GM12878 (cell line): ENCODE measurements around the gene CCDC134. TPM values are rescaled to one million over a fixed set of nuclear protein-coding genes. Genes with fewer than 3 reads are reported as not detected.

ENCODE experiments used
- ATAC-seq: fragments of 200-7000 bp; cut with Tn5 transposase; 3 replicates; pipeline ENCODE4 v1.9.1; 2020; ENCODE audit warnings: mild to moderate bottlenecking, moderate library complexity
- BruUV-seq: library from RNA; stranded (reverse); fragments of 400-500 nt; replicated peaks from 2 replicates; lab custom pipeline; 2021; lab: Mats Ljungman, UMichigan
- CTCF ChIA-PET: fragments of 300-600 bp; sonication (Branson Sonifier 250); formaldehyde crosslinking; extraction: SDS; loops from one replicate; lab custom pipeline; 2021; ENCODE audit warnings: inconsistent platforms; lab: Yijun Ruan, JAX
- POLR2A ChIA-PET: fragments of 350-600 bp; formaldehyde crosslinking; extraction: SDS; loops from one replicate; lab custom pipeline; 2021; ENCODE audit warnings: inconsistent platforms; lab: Charles Lee
- RAD21 ChIA-PET: fragments of 300-600 bp; sonication (Branson Sonifier 250); formaldehyde crosslinking; loops from one replicate; lab custom pipeline; 2023; ENCODE audit warnings: antibody characterized with exemption; ENCODE audit not compliant: unreplicated experiment; lab: Charles Lee
- SMC1A ChIA-PET: fragments of 300-600 bp; sonication (Branson Sonifier 250); formaldehyde crosslinking; loops from one replicate; lab custom pipeline; 2023; ENCODE audit not compliant: unreplicated experiment, uncharacterized antibody; lab: Charles Lee
- DNase-seq: peaks from one replicate; pipeline ENCODE4 v3.0.0-alpha.2; 2011; ENCODE audit warnings: low read depth, low spot score
- FAIRE-seq: peaks from 3 replicates; lab custom pipeline; 2011; peaks lifted over from hg19 to GRCh38; lab: Jason Lieb, UNC
- H2AFZ ChIP-seq: 2 replicates; pipeline ENCODE4 v1.6.0; 2011; ENCODE audit warnings: low read depth, low read length, control low read depth; ENCODE audit not compliant: control insufficient read depth
- H3K27ac ChIP-seq: 2 replicates; pipeline ENCODE4 v1.5.1; 2011; ENCODE audit warnings: control low read depth; ENCODE audit not compliant: control insufficient read depth, insufficient read depth
- H3K27me3 ChIP-seq, 2 experiments: replicated peaks in 1 of 2; 2 replicates each; pipeline versions ENCODE4 v1.6.0 to v1.6.1; 2011; ENCODE audit warnings: low read length in 1 of 2; ENCODE audit not compliant: control insufficient read depth in 2 of 2, insufficient read depth in 2 of 2
- H3K36me3 ChIP-seq, 2 experiments: 2 replicates each; pipeline ENCODE4 v1.5.1; 2011; ENCODE audit warnings: low read length in 1 of 2; ENCODE audit not compliant: control insufficient read depth in 2 of 2, insufficient read depth in 2 of 2
- H3K4me1 ChIP-seq: 2 replicates; pipeline ENCODE4 v1.6.1; 2011; ENCODE audit warnings: mild to moderate bottlenecking, low read length, moderate library complexity, mixed read lengths; ENCODE audit not compliant: control insufficient read depth, insufficient read depth
- H3K4me2 ChIP-seq: 2 replicates; pipeline ENCODE4 v1.6.0; 2011; ENCODE audit warnings: control low read depth; ENCODE audit not compliant: control insufficient read depth, insufficient read depth
- H3K4me3 ChIP-seq: fragments of 200-600 bp; sonication (generic); 2 replicates; pipeline ENCODE4 v1.5.1; 2016
- H3K79me2 ChIP-seq: 2 replicates; pipeline ENCODE4 v1.6.0; 2011; ENCODE audit warnings: low read length; ENCODE audit not compliant: control insufficient read depth, insufficient read depth
- H3K9ac ChIP-seq: 2 replicates; pipeline ENCODE4 v1.8.0; 2011; ENCODE audit warnings: low read length, control low read depth, mixed read lengths; ENCODE audit not compliant: control insufficient read depth, insufficient read depth
- H3K9me3 ChIP-seq: replicated peaks from 3 replicates; pipeline ENCODE4 v1.5.1; 2011; ENCODE audit warnings: mild to moderate bottlenecking, low read length; ENCODE audit not compliant: control insufficient read depth, insufficient read depth
- H4K20me1 ChIP-seq: 2 replicates; pipeline ENCODE4 v1.6.0; 2011; ENCODE audit not compliant: control insufficient read depth, insufficient read depth
- CREM ChIP-seq: IDR thresholded peaks from 2 replicates; pipeline ENCODE4 v1.6.1; 2014; ENCODE audit warnings: antibody characterized with exemption, low read depth
- CTCF ChIP-seq, 3 experiments: IDR thresholded peaks in 2 of 3; conservative IDR thresholded peaks in 1 of 3; 2 replicates each; pipeline ENCODE4 v1.5.1; 2011; ENCODE audit warnings: low read depth in 3 of 3, low read length in 3 of 3, mild to moderate bottlenecking in 3 of 3, control low read depth in 2 of 3, moderate library complexity in 2 of 3, inconsistent platforms in 1 of 3, mixed read lengths in 1 of 3; ENCODE audit not compliant: control insufficient read depth in 2 of 3, insufficient read depth in 1 of 3; ENCODE audit errors: extremely low read depth in 1 of 3
- DPF2 ChIP-seq: fragments of 450-650 bp; IDR thresholded peaks from 2 replicates; pipeline ENCODE4 v1.6.1; 2017; ENCODE audit warnings: mild to moderate bottlenecking
- E2F4 ChIP-seq: IDR thresholded peaks from 2 replicates; pipeline ENCODE4 v1.6.1; 2012; ENCODE audit warnings: low read depth, low read length, improper control_type of control experiment
- FOXM1 ChIP-seq: IDR thresholded peaks from 2 replicates; pipeline ENCODE4 v1.6.1; 2012; ENCODE audit warnings: low read depth, mild to moderate bottlenecking, inconsistent platforms, low read length, moderate library complexity
- IRF5 ChIP-seq: fragments of 450-650 bp; IDR thresholded peaks from 2 replicates; pipeline ENCODE4 v1.6.1; 2017; ENCODE audit warnings: borderline replicate concordance
- KDM1A ChIP-seq: fragments of 200-600 bp; sonication (generic); IDR thresholded peaks from 2 replicates; pipeline ENCODE4 v1.6.1; 2016; ENCODE audit warnings: borderline replicate concordance
- PAX5 ChIP-seq: IDR thresholded peaks from 2 replicates; pipeline ENCODE4 v1.6.1; 2011; ENCODE audit warnings: low read depth, low read length, borderline replicate concordance
- POLR2A ChIP-seq: IDR thresholded peaks from 2 replicates; pipeline ENCODE4 v1.6.1; 2011; ENCODE audit warnings: low read depth, mild to moderate bottlenecking, low read length
- POLR2AphosphoS2 ChIP-seq: IDR thresholded peaks from 2 replicates; pipeline ENCODE4 v1.6.1; 2011; ENCODE audit warnings: low read depth, mild to moderate bottlenecking, low read length, improper control_type of control experiment, moderate library complexity
- POLR2AphosphoS5 ChIP-seq: IDR thresholded peaks from 2 replicates; pipeline ENCODE4 v1.6.1; 2011; ENCODE audit warnings: mild to moderate bottlenecking, low read length, inconsistent platforms
- RAD21 ChIP-seq: IDR thresholded peaks from 2 replicates; pipeline ENCODE4 v1.6.1; 2011; ENCODE audit warnings: mild to moderate bottlenecking, low read depth, low read length, moderate library complexity; ENCODE audit not compliant: insufficient read depth
- SMAD1 ChIP-seq: fragments of 450-650 bp; IDR thresholded peaks from 2 replicates; pipeline ENCODE4 v1.6.1; 2018; ENCODE audit warnings: mild to moderate bottlenecking, low read depth; ENCODE audit not compliant: partially characterized antibody
- SMARCA5 ChIP-seq: fragments of 450-650 bp; IDR thresholded peaks from 2 replicates; pipeline ENCODE4 v1.6.1; 2017; ENCODE audit warnings: mild to moderate bottlenecking
- SPI1 ChIP-seq: IDR thresholded peaks from 2 replicates; pipeline ENCODE4 v1.6.1; 2011; ENCODE audit warnings: low read depth, mild to moderate bottlenecking, low read length, moderate library complexity, borderline replicate concordance; ENCODE audit not compliant: insufficient read depth
- TARDBP ChIP-seq: IDR thresholded peaks from 2 replicates; pipeline ENCODE4 v1.6.1; 2016; ENCODE audit warnings: borderline replicate concordance
- ZNF217 ChIP-seq: fragments of 450-650 bp; IDR thresholded peaks from 2 replicates; pipeline ENCODE4 v1.6.1; 2017; ENCODE audit warnings: antibody characterized with exemption, mild to moderate bottlenecking
- ZNF274 ChIP-seq: IDR thresholded peaks from one replicate; pipeline ENCODE4 v1.8.0; 2011; ENCODE audit not compliant: insufficient read length, insufficient read depth
- WGBS: methylation state at CpG from one replicate; pipeline ENCODE4 v1.1.6; 2016; ENCODE audit warnings: low lambda C conversion rate; ENCODE audit not compliant: insufficient replicate concordance, insufficient coverage; ENCODE audit errors: missing lambda C conversion rate; 5-methylcytosine and 5-hydroxymethylcytosine counted together
- in situ Hi-C: fragments of 300-500 bp; cut with MboI; formaldehyde crosslinking; loops from 9 replicates; pipeline ENCODE4 v1.14.3; 2018; ENCODE audit warnings: mixed read lengths
- intact Hi-C: fragments of 100-400 bp; cut with micrococcal nuclease; formaldehyde crosslinking; loops from one replicate; pipeline ENCODE4 v1.14.2; 2022; ENCODE audit not compliant: unreplicated experiment
- polyA plus RNA-seq, 11 experiments: library from polyadenylated mRNA; depleted of rRNA in 4 of 11; unstranded in 6 of 11; stranded (reverse) in 5 of 11; fragments of >200 nt; fragmentation: Nextera tagmentation in 4 of 11; fragmentation: Illumina TruSeq in 1 of 11; extraction: Ambion mirVana in 4 of 11; extraction: Trizol in 1 of 11; gene quantifications; 1 replicate in 1 of 11; 2 replicates in 10 of 11; pipeline versions ENCODE4 v1.2.1 to v1.2.3, GENCODE V29; 2011 to 2016; ENCODE audit warnings: inconsistent platforms in 2 of 11, missing spikeins in 2 of 11, low read depth in 1 of 11
- total RNA-seq, 4 experiments: library from RNA; depleted of rRNA in 3 of 4; stranded (reverse); fragments of >200 nt in 3 of 4; fragmentation: Illumina TruSeq in 1 of 4; extraction: Trizol in 1 of 4; gene quantifications; 2 replicates each; pipeline versions ENCODE4 v1.2.1 to v1.2.3, GENCODE V29; 2013 to 2021

CCDC134 gene
- total and polyA plus RNA-seq, 10 of the 15 experiments (the other 5 are each of a cell fraction or from before 2014, with no cell fraction given): 0.35 to 19.3 (median 11.8) TPM

- TF ChIP-seq SPI1: no peak
- no peak for TF ChIP-seq POLR2AphosphoS2
- no peak for TF ChIP-seq SMARCA5
- no peak for TF ChIP-seq FOXM1
- TF ChIP-seq IRF5: no peak
- no peak for TF ChIP-seq POLR2A
These were observed 73.6 kb downstream of the CCDC134 start (continued) for GRCh38 chr22:41874090-41874489.

- H3K36me3 ChIP-seq: peaks cover 33 to 47% of the 10 kb centered on the region in 2 experiments
- FAIRE-seq: no peak
- H4K20me1 ChIP-seq: no peaks in the 10 kb centered on the region
- RAD21 ChIA-PET: interaction anchor here (0.7 kb wide), 2 partner anchors 50 to 179 kb away, joined by 3 read pairs; no protein-coding TSS in a partner anchor
- H2AFZ ChIP-seq: no peak overlapping the region
- no peaks in the 10 kb centered on the region for H3K9me3 ChIP-seq
- no peaks in the 10 kb centered on the region; the same call in 1 of the 2 replicates for H3K79me2 ChIP-seq
- in situ Hi-C loops: no loop called here
- H3K4me3 ChIP-seq: no peak overlapping the region
- no TSS peak for BruUV-seq
- TF ChIP-seq ZNF274: no peak
- TF ChIP-seq E2F4: no peak
- no peak for TF ChIP-seq DPF2
- TF ChIP-seq SMAD1: no peak
- no peak for TF ChIP-seq CREM
- no peak for TF ChIP-seq POLR2AphosphoS5
- TF ChIP-seq KDM1A: no peak
- no peak for TF ChIP-seq ZNF217
- TF ChIP-seq PAX5: no peak
- TF ChIP-seq RAD21: no peak
- no peak for TF ChIP-seq TARDBP
- no peak for TF ChIP-seq CTCF (IDR thresholded peaks at IDR 0.05 in 2 of 3, conservative IDR thresholded peaks at IDR 0.05 in 1 of 3; ENCODE audit: control insufficient read depth in 2 of 3, extremely low read depth in 1 of 3, insufficient read depth in 1 of 3, low read depth in 3 of 3, low read length in 3 of 3)
- TF ChIP-seq, all 136 proteins: peak for 0
- Histone ChIP-seq H3K27me3 (no peaks in the 10 kb centered on the region), H3K27ac (no peak overlapping the region), H3K4me2 (no peak overlapping the region), H3K4me1 (no peaks in the 10 kb centered on the region), H3K9ac (no peak overlapping the region)
- ATAC-seq (no peak), DNase-seq (no peak)
- ChIA-PET POLR2A (interaction anchor here (0.5 to 1.3 kb wide), 3 partner anchors 12 to 39 kb away, joined by 3 to 5 read pairs (median 4); no protein-coding TSS in a partner anchor), SMC1A (interaction anchor here (0.7 to 6.3 kb wide), 4 partner anchors 13 to 37 kb away, joined by 3 to 49 read pairs (median 6); no protein-coding TSS in a partner anchor), CTCF (interaction anchor here (0.7 to 2.4 kb wide), 2 partner anchors 65 to 178 kb away, joined by 3 to 8 read pairs; no protein-coding TSS in a partner anchor)
- intact Hi-C loops: no loop called here
- 90% methylated on average over 10 of the region's 10 CpGs for WGBS
These were observed 75.2 kb downstream of the CCDC134 start for GRCh38 chr22:41875531-41876270.
